Tibial artery (tissue), 4 donors: ENCODE measurements around the gene CFL2.

Source experiments
- DNase-seq, 2 donors: peaks; one replicate each; pipeline ENCODE4 v3.0.0-alpha.2; 2019
- H3K27ac ChIP-seq, 2 donors: fragments of 200-600 bp; sonication (generic) in 1 of 2; 1 replicate in 1 of 2; 2 replicates in 1 of 2; pipeline ENCODE4 v1.5.1; 2018 to 2019; ENCODE audit warnings: mild to moderate bottlenecking in 1 of 2
- H3K27me3 ChIP-seq, 2 donors: fragments of 200-600 bp; sonication (generic) in 1 of 2; one replicate each; pipeline versions ENCODE4 v1.5.1 to v1.6.0; 2016 to 2019
- H3K36me3 ChIP-seq, 3 donors: fragments of 200-600 bp; sonication (generic) in 2 of 3; one replicate each; pipeline ENCODE4 v1.5.1; 2016 to 2019; ENCODE audit warnings: mild to moderate bottlenecking in 2 of 3
- H3K4me1 ChIP-seq, 4 donors: fragments of 200-600 bp; sonication (generic) in 2 of 4; 1 replicate in 3 of 4; 2 replicates in 1 of 4; pipeline ENCODE4 v1.5.1; 2016 to 2019
- H3K4me3 ChIP-seq, 2 donors: fragments of 200-600 bp; sonication (generic) in 1 of 2; 1 replicate in 1 of 2; 2 replicates in 1 of 2; pipeline ENCODE4 v1.5.1; 2018 to 2019; ENCODE audit warnings: mild to moderate bottlenecking in 2 of 2
- H3K9me3 ChIP-seq, 3 donors: fragments of 200-600 bp; sonication (generic) in 1 of 3; one replicate each; pipeline ENCODE4 v1.5.1; 2016 to 2019
- intact Hi-C: fragments of 100-400 bp; cut with DNase I; formaldehyde crosslinking; loops from one replicate; pipeline ENCODE4 v1.15.0; 2023; ENCODE audit warnings: low total_unique reads
- TF ChIP-seq, protein P1 (sequence below), 2 experiments: fragments of 200-600 bp in 1 of 2; fragments of 450-650 bp in 1 of 2; IDR thresholded peaks; one replicate each; pipeline ENCODE4 v1.5.1; 2017 to 2019; ENCODE audit warnings: antibody characterized with exemption in 2 of 2, mild to moderate bottlenecking in 1 of 2, moderate library complexity in 1 of 2

CFL2 gene

DNA sequence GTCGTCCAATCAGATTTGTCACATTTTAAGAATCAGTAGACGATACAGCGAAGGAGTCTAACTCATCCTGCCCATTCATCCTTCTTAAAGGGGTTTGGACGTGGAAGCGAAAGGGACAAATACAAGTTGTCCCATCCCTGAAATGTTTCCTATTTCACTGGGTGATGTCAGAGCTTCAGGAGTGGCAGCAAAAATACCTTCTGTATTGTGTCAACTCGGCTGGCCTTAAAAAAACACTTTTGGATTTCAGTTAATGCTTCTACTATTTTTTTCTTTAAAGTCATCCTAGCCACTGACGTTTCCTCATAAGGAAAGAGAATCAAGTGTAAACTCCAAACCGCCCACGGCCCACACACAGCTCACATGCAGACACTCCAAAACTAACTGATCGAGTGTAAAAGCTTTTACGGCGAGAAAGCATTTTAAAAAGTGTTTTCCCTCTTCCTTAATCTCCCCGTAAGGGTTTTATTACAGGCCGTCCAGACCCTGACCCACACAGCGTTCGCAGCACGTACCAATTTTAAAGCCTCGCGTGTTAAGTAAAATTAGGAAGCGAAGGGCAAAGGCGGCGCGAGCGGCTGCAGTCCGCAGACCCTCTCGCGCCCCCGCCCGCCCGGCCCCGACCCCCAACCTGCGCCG lies 593 bp downstream of the CFL2 start:
- intact Hi-C loops = loop anchor here (10.0 kb wide), 1 partner anchor 161 kb away; the partner anchor contains the start of gene BAZ1A
- TF ChIP-seq, protein P1, sequence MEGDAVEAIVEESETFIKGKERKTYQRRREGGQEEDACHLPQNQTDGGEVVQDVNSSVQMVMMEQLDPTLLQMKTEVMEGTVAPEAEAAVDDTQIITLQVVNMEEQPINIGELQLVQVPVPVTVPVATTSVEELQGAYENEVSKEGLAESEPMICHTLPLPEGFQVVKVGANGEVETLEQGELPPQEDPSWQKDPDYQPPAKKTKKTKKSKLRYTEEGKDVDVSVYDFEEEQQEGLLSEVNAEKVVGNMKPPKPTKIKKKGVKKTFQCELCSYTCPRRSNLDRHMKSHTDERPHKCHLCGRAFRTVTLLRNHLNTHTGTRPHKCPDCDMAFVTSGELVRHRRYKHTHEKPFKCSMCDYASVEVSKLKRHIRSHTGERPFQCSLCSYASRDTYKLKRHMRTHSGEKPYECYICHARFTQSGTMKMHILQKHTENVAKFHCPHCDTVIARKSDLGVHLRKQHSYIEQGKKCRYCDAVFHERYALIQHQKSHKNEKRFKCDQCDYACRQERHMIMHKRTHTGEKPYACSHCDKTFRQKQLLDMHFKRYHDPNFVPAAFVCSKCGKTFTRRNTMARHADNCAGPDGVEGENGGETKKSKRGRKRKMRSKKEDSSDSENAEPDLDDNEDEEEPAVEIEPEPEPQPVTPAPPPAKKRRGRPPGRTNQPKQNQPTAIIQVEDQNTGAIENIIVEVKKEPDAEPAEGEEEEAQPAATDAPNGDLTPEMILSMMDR (IDR thresholded peaks at IDR 0.05) = no peak
- no peaks in the 10 kb centered on the region for H3K27me3 ChIP-seq
- H3K4me3 ChIP-seq = peak overlapping the region; percentile 69 to 71
- H3K4me1 ChIP-seq = peaks cover 0 to 52% (median 20%) of the 10 kb centered on the region in 4 donors
- H3K27ac ChIP-seq = peak overlapping the region; percentile 95
- no peaks in the 10 kb centered on the region for H3K9me3 ChIP-seq
- peak; percentile 47 to 68 for DNase-seq
- peaks cover 0 to 8% (median 4%) of the 10 kb centered on the region in 3 donors for H3K36me3 ChIP-seq

DNA sequence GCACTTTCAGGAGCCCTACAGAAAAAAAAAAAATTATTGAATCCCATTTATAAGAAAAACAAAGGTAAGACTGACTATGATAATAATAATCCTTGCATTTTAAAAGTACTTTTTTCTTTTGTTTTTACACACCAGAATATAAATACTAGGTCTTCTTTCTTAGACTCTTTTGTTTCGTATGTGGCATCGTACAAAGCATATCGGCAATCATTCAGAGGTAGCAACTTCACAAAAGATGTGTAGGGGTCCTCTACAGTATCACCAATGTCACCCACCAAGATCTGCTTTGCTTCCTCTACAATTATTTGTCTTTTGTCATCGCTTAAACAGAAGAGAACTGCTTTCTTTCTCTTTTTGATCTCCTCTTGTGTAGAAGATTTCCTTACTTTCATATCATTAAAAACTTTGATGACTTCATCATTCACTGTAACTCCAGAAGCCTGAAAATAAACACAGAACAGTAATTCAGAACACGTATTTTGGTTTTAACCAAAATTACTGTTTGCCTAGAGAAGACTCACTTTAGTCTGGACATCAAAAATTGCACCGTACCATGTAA lies 1.2 kb downstream of the CFL2 start:
- H3K4me1 ChIP-seq = peaks cover 0 to 58% (median 20%) of the 10 kb centered on the region in 4 donors

DNA sequence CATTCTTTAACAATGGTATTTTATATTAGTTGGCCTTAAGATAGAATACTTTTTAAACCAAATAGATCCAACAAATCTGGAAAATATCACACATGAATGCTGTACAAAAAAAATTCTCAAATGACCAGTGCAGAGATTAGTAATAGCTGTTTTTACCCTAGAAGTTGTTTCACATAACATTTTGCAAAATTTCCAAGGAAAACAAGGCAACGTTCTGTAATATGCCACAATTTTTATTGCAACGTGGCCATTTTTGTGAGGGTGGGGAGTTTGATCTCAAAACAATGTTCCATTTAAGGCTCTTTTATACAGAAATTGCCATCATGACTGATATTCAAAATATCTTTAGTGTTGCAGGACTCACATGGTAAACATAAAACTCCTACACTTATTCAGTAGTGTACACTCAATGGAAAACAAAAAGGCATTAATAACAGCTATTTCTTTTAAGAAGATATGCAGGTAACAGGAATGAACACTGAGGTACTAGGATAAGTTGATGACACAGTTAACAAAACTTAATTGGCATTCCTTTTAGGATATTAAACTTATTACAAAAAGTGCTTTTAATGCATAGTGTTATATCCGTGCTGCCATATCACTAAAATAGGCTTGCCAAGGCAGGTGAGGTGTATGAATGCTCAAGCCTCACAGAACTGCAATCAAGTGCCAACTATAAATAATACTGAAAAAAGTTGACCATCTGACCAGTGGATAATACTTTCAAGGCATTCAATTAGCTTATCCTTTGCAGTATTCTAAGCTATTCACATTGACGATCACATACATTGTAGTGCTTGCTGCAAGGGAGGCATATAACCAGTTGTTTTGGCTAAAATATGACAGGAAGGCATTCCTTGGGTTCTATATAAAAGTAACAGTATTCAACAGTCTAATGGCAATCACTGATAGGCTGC lies 2.3 kb downstream of the CFL2 start:
- DNase-seq = no peak
- Histone ChIP-seq H3K4me1 (peaks cover 0 to 64% (median 20%) of the 10 kb centered on the region in 4 donors), H3K27ac (peak overlapping the region; percentile 95), H3K36me3 (peaks cover 0 to 8% (median 4%) of the 10 kb centered on the region in 3 donors), H3K9me3 (no peaks in the 10 kb centered on the region), H3K4me3 (peak overlapping the region; percentile 11 to 69), H3K27me3 (no peaks in the 10 kb centered on the region)
- intact Hi-C loops = loop anchor here (10.0 kb wide), 1 partner anchor 163 kb away; the partner anchor contains the start of gene BAZ1A
- TF ChIP-seq, protein P1 (IDR thresholded peaks at IDR 0.05) = no peak

More for the DNA sequence above, 1.2 kb downstream of the CFL2 start:
- Histone ChIP-seq H3K27me3 (no peaks in the 10 kb centered on the region), H3K27ac (peak overlapping the region; percentile 95), H3K4me3 (peak overlapping the region; percentile 69 to 71), H3K36me3 (peaks cover 0 to 8% (median 4%) of the 10 kb centered on the region in 3 donors), H3K9me3 (no peaks in the 10 kb centered on the region)
- TF ChIP-seq, protein P1 (IDR thresholded peaks at IDR 0.05) = no peak
- no peak for DNase-seq
- intact Hi-C loops = loop anchor here (10.0 kb wide), 1 partner anchor 162 kb away; the partner anchor contains the start of gene BAZ1A

DNA sequence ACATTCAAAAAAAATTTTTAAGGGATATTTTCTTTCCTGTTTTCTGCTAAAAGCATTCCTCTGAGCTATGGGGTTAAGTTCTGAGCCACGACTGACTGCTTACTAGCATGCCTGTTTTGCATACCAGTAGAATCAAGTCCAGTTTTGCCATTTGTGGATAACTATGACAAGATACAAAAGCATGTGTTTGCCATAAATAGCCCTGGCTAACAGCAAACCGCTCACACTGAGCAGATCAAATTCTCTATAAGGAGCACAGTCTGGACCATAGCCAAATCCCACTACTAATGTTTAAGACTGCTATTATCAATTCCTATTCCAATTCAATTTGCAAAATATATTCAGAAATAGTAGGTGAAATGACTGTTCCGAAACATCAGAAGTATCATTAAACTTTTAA lies 3.2 kb downstream of the CFL2 start:
- DNase-seq = no peak
- Histone ChIP-seq H3K4me1 (peaks cover 0 to 64% (median 20%) of the 10 kb centered on the region in 4 donors), H3K9me3 (no peaks in the 10 kb centered on the region), H3K27ac (peak overlapping the region; percentile 95), H3K4me3 (peak overlapping the region; percentile 11 to 69), H3K27me3 (no peaks in the 10 kb centered on the region), H3K36me3 (peaks cover 0 to 8% (median 4%) of the 10 kb centered on the region in 3 donors)
- TF ChIP-seq, protein P1 (IDR thresholded peaks at IDR 0.05) = no peak
- intact Hi-C loops = loop anchor here (10.0 kb wide), 1 partner anchor 164 kb away; the partner anchor contains the start of gene BAZ1A

DNA sequence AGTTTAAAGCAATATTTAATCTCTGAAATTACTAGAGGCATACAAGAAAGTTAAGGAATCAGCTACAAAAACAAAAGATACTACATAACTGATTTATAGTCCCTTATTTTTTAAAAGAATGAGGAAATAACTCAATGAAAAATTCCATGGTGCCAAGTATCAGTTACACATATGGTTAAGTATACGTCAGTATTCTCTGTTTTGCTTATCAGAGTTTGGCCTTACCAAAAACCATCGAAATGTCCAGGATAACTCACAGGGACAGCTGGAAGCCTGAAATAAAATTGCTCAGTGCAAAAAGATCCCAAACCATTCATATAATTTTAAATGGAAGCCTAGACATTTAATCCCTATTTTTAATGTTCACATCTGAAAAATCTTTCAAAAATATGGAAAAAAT lies 3.6 kb downstream of the CFL2 start:
- TF ChIP-seq, protein P1 (IDR thresholded peaks at IDR 0.05) = no peak
- peaks cover 0 to 64% (median 20%) of the 10 kb centered on the region in 4 donors for H3K4me1 ChIP-seq
- intact Hi-C loops = loop anchor here (10.0 kb wide), 1 partner anchor 164 kb away; the partner anchor contains the start of gene BAZ1A
- no peaks in the 10 kb centered on the region for H3K9me3 ChIP-seq
- H3K4me3 ChIP-seq = peak overlapping the region; percentile 11 to 69
- no peaks in the 10 kb centered on the region for H3K27me3 ChIP-seq
- peak overlapping the region; percentile 95 for H3K27ac ChIP-seq
- H3K36me3 ChIP-seq = peaks cover 0 to 8% (median 4%) of the 10 kb centered on the region in 3 donors
- DNase-seq = no peak
